BJ (cell line): ENCODE measurements around the gene AADAT. TPM values are rescaled to one million over a fixed set of nuclear protein-coding genes. Genes with fewer than 3 reads are reported as not detected.

Experiments
- CTCF ChIA-PET: fragments of 350-600 bp; formaldehyde crosslinking; extraction: SDS; loops from one replicate; lab custom pipeline; 2021; ENCODE audit warnings: antibody characterized with exemption, inconsistent platforms; lab: Yijun Ruan, JAX
- POLR2A ChIA-PET: fragments of 300-600 bp; sonication (Branson Sonifier 250); formaldehyde crosslinking; extraction: SDS; loops from one replicate; lab custom pipeline; 2021; ENCODE audit warnings: antibody characterized with exemption; lab: Charles Lee
- DNase-seq: peaks from one replicate; pipeline ENCODE4 v3.0.0-alpha.2; 2011; ENCODE audit warnings: low read depth
- H3K27me3 ChIP-seq: 2 replicates; pipeline ENCODE4 v1.6.0; 2011; ENCODE audit warnings: low read length; ENCODE audit not compliant: control insufficient read depth, insufficient read depth
- H3K36me3 ChIP-seq: 2 replicates; pipeline ENCODE4 v1.5.1; 2011; ENCODE audit warnings: low read length; ENCODE audit not compliant: control insufficient read depth, insufficient read depth
- H3K4me3 ChIP-seq: 2 replicates; pipeline ENCODE4 v1.5.1; 2011; ENCODE audit warnings: low read depth, mild to moderate bottlenecking, control low read depth, low read length
- polyA plus RNA-seq: library from polyadenylated mRNA; depleted of rRNA; stranded (reverse); fragments of >200 nt; gene quantifications from 2 replicates; pipeline ENCODE4 v1.2.3, GENCODE V29; 2011; rRNA removed
- small RNA-seq: library from RNA; depleted of rRNA; stranded (forward); fragments of <200 nt; gene quantifications from one replicate; pipeline ENCODE3, GENCODE V24; 2012; ENCODE audit warnings: low replicate concordance, low read depth; ENCODE audit not compliant: insufficient read length
- TF ChIP-seq, protein P1 (sequence below): IDR thresholded peaks from 2 replicates; pipeline ENCODE4 v1.5.1; 2011; ENCODE audit warnings: low read depth, mild to moderate bottlenecking, control low read depth, inconsistent platforms, low read length, moderate library complexity; ENCODE audit not compliant: insufficient read depth

The AADAT gene
- polyA plus RNA-seq, 1 experiment, result 7.8 TPM

- Histone ChIP-seq H3K4me3 (no peak overlapping the region), H3K36me3 (no peaks in the 10 kb centered on the region), H3K27me3 (no peaks in the 10 kb centered on the region)
- TF ChIP-seq, protein P1, sequence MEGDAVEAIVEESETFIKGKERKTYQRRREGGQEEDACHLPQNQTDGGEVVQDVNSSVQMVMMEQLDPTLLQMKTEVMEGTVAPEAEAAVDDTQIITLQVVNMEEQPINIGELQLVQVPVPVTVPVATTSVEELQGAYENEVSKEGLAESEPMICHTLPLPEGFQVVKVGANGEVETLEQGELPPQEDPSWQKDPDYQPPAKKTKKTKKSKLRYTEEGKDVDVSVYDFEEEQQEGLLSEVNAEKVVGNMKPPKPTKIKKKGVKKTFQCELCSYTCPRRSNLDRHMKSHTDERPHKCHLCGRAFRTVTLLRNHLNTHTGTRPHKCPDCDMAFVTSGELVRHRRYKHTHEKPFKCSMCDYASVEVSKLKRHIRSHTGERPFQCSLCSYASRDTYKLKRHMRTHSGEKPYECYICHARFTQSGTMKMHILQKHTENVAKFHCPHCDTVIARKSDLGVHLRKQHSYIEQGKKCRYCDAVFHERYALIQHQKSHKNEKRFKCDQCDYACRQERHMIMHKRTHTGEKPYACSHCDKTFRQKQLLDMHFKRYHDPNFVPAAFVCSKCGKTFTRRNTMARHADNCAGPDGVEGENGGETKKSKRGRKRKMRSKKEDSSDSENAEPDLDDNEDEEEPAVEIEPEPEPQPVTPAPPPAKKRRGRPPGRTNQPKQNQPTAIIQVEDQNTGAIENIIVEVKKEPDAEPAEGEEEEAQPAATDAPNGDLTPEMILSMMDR, result no peak
- POLR2A ChIA-PET, result no interaction called here
- CTCF ChIA-PET, result interaction anchor here (1.8 kb wide), 1 partner anchor 207 kb away, joined by 5 read pairs; no protein-coding TSS in a partner anchor
- no peak for DNase-seq
Measured at GRCh38 chr4:170017252-170017651, 72.5 kb downstream of the AADAT start.

DNA sequence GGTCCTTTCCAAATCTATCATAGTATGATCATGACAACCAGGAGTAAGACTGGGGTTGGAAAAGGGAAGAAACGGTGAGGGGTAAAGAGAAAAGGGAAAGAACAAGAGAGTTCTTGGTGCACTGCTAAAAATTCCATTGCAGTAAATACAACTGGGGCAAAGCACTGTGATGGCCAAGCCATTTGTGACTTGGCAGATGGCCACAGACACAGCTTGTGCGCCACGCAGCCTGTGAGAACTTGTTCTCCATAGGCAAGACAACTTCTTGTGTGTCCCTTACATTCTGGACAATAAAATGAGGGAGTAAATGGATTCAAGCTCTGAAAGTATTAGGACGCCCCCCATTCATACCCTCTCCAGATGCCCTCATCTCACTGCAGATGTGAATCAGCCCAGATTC is 74.5 kb downstream of the AADAT start:
- POLR2A ChIA-PET, result no interaction called here
- no peak for DNase-seq
- H3K27me3 ChIP-seq, result no peaks in the 10 kb centered on the region
- H3K36me3 ChIP-seq, result no peaks in the 10 kb centered on the region
- CTCF ChIA-PET, result interaction anchor here (0.6 to 0.9 kb wide), 3 partner anchors 9 to 165 kb away, joined by 3 read pairs; no protein-coding TSS in a partner anchor
- TF ChIP-seq, protein P1, result no peak
- no peak overlapping the region for H3K4me3 ChIP-seq

DNA sequence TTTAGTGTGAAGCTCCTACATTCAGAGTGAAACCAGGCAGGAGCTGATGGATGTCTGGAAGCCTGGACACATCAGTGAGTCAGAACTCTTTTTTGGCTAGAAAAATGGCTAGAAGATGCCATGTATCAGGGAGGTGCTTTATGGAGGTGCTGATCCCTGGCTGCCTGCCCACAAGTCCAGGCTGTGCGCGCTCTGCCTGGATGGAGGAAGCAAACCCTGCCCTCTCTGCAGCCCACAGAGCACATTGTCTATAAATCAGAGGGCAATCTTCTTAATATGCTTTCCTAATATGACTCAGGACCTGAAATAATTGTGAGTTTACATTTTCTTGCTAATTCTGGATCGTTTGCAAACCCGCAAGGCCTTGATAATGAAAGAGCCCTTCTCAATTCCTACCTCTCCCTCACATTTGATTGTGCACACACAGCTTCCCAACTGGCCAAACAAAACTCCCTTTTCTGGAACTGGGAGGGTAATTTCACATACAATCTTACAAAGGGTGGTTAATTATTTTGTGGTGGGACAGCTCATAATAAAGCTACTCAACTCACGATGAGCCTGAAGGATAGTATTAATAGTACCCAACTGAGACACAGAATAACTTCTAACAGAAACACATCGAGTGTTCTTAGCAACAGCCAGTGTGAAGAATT is 75.3 kb downstream of the AADAT start:
- Histone ChIP-seq H3K36me3 (no peaks in the 10 kb centered on the region), H3K4me3 (no peak overlapping the region), H3K27me3 (no peaks in the 10 kb centered on the region)
- DNase-seq, result no peak
- ChIA-PET CTCF (interaction anchor here (0.6 to 0.9 kb wide), 3 partner anchors 10 to 164 kb away, joined by 3 read pairs; no protein-coding TSS in a partner anchor), POLR2A (no interaction called here)
- TF ChIP-seq, protein P1, result no peak

GRCh38 chr4:170012629-170012958 is 77.2 kb downstream of the AADAT start:
- CTCF ChIA-PET, result interaction anchor here (0.7 kb wide), 1 partner anchor 87 kb away, joined by 3 read pairs; no protein-coding TSS in a partner anchor
- no peak overlapping the region for H3K4me3 ChIP-seq
- no peaks in the 10 kb centered on the region for H3K36me3 ChIP-seq
- TF ChIP-seq, protein P1, result no peak
- DNase-seq, result no peak
- POLR2A ChIA-PET, result no interaction called here
- H3K27me3 ChIP-seq, result no peaks in the 10 kb centered on the region

- CTCF ChIA-PET, result interaction anchor here (0.7 kb wide), 1 partner anchor 87 kb away, joined by 3 read pairs; no protein-coding TSS in a partner anchor
- TF ChIP-seq, protein P1, result no peak
Measured at GRCh38 chr4:170011921-170012628, 77.7 kb downstream of the AADAT start.

More at GRCh38 chr4:170011921-170012628, 77.7 kb downstream of the AADAT start:
- Histone ChIP-seq H3K27me3 (no peaks in the 10 kb centered on the region), H3K4me3 (no peak overlapping the region), H3K36me3 (no peaks in the 10 kb centered on the region)
- no peak for DNase-seq
- POLR2A ChIA-PET, result no interaction called here

Small RNA genes lying within 50 kb of the gene (small RNA-seq; reads per million reads assigned to genes)
- not detected for gene APOBEC3AP1

Other genes with a start within 250 kb of the AADAT start
- 9.4 and 9.5 TPM in 2 replicates for gene MFAP3L, start 63.6 kb downstream of the AADAT start, polyA plus RNA-seq